Activated T-cell treated with anti-CD3 and anti-CD28 coated beads for 1 hour (primary cell): Measurements from ENCODE around the gene RAD51.

Experiments
- DNase-seq: peaks from one replicate; pipeline ENCODE4 v3.0.0-alpha.2; 2020; ENCODE audit warnings: low read depth

Gene RAD51

DNA sequence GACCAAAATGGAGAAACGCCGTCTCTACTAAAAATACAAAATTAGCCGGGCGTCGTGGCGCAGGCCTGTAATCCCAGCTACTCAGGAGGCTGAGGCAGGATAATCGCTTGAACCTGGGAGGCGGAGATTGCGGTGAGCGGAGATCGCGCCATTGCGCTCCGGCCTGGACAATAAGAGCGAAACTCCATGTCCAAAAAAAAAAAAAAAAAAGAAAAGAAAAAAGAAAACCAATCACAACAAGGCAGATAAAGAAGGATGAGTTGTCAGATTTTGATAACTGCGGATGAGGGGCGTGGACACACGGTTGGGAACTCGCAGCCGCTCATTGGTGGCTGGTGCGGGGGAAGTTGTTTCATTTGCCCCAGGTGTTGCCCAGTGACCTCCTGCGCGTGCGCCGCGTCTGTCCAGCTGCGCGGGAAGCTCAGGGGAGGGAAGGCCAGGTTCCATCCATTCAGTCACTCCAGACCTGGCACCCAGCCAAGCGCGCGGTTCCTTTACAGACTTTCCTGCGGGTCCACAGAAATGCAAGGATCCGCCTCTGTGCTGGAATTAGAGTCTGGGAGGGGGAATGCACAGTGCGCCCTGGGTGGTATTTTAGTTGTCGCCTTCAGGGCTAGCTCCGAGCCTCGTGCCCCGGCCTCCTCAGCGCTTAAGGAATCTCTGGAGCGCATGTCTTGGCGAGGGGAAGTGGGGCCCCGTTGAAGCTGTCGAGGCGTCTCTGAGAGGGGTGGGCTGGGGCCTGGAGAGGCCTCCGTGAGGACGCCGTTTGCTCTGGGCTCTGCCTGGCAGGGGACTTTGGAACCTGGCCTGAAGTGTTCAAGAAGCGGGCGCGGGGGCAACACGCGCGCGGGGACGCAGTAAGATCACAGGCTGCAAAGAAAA is 68.2 kb downstream of the RAD51 start:
- no peak for DNase-seq

DNA sequence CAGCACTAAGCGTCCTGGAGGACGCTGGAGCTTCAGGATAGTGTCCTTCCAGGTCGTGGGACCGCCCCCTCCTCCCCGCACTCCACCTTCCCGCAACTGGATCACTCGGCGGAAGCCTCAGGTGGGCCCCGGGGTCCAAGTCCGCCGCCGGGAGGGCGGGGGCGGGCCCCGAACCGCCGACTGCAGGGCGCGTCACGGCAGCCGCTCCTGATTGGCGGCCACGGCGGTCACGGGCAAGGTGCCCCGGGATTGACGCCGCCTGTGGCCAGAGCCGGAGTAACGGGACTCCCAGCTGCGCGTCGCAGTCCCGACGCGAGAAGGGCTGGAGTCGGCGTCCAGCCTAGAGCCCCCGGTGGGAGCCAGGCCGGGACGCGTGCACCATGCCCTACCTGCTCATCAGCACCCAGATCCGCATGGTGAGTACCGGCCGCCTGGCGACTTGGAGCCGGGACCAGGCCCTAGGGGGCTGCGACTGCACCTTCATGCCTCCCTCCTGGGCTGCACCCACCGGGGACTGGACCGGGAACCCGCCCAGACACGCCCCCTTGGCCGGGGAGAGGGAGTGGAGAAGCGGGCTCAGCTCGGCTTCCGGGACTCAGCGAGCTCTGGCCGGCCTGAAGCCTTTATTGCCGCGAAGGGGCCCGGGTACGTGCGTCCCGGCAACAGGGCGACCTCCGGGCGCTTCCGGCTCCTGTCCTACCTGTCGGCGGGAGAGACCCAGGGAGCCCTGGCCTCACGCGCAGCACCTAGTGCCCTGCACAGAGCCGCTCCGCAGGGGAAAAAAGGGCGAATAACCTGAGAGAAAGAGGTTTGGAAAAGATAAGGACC is 69.0 kb downstream of the RAD51 start, which contains the start of gene GCHFR:
Gene GCHFR, plus strand, starts transcription at position 268 of the 828 bp plus-strand sequence. Its CDS starts 113 bp downstream, at position 381.
- peak; percentile 43 for DNase-seq

DNA sequence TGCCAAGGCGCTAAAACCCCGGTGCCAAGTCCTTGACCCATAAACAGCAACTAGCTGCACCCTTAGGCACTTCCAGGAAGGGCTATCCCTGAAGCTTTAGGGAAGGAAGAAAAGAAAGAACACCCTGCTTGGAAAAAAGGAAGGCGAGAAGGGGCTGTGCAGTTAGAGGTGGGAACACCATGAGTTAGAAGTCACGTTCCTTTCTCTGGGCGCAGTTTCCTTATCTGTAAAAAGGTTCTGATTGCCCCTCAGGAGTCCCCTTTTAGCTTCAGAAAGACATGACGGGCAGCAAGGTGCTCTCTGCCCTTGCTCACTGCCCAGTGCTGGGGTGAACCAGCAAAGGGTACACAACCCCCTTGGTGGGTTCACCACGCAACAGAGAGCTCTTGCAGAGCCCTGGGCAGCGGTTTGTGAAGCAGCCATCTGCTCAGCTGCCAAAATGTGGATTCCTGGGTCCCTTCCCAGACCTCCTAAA is 69.7 kb downstream of the RAD51 start:
- no peak for DNase-seq

DNA sequence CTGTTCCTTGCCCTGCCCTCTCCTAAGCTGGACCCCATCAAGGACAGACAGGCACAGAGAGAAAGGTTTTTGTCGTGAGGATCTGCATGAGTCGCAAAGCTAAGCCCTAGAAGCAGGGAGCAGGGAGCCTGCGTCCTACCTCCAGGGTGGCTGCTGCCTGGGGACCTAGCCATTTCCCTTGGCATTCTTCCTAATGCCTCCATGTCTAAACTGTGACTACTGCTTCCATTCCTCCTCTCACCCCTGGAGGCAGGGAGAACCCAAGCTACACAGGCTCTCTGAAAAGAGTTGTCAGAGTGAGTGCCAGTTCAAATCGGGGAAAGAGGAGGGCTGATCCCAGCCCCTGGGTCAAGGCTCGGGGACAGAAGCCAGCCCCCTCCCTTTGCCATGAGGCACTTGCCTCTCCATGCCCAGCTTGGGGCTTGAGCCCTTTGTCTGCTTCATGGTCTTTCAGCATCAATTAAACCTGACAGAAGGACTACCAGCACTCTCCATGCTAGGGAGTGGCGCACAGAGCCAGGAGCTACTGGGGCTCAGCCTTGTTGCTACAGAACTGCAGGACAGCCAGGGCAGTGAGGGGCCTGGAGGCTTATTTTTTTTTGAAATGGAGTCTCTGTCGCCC is 71.3 kb downstream of the RAD51 start:
- no peak for DNase-seq

DNA sequence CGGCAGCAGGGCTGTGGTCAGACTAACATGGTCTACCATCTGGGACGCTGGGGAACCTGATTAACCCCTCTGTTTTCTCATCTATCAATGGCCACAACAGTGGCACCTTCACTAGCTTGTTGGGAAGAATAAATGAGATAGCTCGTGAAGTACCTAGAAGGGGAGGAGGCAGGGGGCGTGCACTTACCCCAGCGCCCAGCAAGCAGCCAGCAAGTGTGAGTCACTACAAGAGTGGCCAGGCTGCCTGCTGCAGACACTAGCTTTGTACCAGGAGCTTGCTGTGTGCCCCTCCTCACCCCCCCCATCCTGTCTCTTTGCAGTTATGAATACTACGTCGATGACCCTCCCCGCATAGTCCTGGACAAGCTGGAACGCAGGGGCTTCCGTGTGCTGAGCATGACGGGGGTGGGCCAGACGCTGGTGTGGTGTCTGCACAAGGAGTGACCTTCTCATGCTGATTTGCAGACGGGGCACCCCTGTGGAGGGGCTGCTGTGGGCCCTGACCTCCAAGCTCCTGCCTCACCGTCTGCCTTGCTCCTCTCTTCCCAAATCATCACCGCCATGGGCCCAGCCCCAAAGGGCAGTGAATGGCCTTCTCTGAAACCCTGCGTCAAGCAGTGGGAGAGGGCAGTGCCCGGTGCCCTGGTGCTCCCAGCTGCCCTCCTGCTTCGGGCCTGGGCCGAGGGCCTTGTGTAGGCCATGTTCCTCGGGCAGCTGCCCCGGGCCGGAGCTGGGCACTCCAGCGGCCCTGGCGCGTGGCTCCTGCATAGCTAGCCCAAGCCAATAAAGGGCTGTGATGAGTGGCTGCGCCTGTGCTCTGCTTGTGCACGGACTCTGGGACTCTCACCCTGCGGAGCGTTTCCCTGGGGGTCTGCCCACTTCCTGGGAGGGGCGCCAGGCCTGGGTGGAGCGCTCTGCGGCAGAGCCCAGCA is 72.2 kb downstream of the RAD51 start:
- no peak for DNase-seq

DNA sequence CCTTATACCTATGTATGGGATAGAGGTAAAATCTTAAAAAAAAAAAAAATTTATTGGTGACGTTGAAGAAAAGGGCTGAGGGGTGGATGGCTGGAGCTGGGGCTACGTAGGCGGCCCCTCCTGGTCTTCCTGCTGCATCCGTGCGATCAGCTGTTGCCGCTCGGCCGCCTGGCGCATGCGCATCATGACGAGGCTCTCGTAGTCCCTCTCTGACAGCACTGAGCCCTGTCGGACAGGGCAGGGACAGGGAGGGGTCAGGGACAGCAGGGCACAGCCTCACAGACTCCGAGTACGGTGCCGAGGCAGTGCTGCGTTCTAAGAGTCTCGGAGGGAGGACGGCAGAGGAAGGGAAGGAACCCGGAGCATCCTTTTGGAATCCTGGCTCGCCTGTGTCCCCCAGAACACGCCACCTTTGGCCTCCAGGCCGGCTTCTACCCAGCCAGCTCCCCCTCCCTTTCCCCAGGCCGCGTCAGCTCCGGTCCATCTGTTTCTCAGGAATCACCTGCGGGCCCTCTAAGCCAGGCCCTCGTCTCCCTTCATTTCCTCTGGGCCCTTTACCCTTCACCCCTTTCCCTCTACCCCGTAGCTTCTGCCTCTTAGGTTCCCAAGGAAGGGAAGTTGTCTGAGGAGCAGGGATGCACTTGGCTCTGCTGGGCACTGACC is 73.0 kb downstream of the RAD51 start:
- DNase-seq: no peak

DNA sequence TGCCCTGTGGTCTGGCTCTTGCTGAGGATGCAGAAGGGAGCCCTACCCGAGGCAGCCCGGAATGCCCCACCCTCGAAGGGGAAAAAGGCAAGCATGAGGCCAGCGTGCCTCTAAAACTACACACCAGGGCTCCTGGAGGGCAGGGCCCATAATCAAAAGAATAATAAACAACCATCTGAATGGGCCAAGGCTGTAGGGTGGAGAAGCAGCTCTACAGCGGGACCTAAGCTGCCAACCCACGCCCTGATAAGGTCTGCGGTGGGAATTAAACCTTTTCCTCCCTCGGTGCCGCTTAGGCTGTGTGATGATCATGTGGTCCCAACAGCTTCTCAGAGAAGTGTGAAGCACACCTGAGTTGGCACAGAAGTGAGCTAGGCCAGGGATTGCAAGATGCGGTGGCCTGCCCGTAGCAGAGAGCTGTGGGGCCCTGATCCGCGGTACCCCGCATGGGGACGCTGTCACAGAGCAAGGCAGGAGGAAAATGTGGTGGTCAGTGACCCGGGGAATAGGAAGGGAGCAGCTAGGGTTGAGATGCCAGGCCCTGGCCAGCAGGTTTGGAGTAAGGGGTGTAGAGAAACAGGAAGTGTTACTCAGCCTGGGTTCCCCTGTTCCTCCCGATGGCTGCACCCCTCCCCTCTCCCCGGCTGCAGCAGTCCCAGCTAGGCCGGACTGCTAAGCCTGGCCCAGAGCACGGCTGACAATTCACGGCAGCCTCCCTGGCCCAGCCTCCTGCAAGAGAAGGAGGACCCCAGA is 73.7 kb downstream of the RAD51 start:
- no peak for DNase-seq

DNA sequence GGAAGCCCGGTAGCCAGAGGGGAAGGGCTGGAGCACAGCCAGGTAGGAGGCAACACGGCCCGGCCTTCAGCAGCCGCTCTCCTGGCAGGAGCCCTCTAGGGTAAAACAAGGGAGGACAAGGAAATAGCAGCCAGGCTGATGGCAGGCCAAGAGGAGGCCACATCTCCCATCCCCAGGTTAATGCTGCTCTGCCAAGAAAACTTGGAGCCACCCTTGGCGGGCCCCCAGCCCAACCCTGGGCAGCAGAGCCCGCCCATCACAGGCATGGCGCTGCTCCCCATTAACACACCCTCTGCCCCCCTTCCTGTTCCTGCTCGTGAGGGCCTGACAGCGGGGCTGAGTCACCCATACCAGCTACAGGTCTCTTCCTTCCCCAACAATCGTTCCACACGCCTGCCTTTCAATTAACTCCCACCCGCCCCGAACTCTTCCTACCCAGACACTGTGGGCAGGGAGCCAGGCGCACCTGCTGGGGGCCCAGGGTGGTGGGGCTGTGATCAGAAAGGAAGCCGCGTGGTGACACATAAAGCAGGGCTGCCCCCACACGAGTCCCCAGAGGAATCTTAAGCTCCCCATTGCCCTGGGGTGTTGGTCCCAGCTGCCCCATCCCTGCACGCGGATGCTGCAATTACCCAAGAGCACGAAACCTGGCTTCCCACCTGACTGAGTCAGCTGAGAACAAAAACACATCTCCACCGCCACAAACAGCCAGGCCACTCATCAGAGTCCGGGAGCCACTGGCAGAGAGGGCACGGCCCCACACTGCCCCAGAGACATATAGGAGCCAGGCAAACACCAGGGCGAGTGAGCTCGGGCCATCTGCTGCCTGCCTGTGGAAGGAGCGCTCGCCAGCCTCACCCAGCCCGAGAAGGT is 74.5 kb downstream of the RAD51 start, which contains the start of gene C15orf62:
Gene C15orf62, plus strand, starts transcription at position 707 of the 873 bp plus-strand sequence. CDS start 516 bp downstream, outside the sequence.
- DNase-seq: peak; percentile 53

DNA sequence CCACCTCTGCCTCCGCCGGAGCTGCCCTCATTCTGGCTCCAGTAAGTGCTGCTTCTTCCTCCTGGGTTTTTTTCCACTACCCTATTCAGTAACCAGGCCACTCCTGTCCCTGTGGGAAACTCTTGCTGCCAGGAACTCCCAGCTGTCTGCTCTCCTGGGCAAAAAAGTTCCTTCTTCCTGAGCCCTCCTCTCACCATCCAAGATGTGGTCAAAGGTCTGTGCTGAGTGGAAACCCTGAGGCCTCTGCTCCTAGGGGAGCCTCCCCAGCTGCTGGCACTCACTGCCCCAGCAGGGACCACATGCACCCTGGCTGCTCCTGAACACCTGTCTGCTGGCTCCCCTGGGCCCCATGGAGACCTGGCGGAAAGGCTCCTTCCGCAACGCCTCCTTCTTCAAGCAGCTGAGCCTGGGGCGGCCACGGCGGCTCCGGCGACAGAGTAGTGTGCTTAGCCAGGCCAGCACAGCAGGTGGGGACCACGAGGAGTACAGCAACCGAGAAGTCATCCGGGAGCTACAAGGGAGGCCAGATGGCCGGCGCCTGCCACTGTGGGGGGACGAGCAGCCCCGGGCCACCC is 75.3 kb downstream of the RAD51 start:
- DNase-seq: no peak

DNA sequence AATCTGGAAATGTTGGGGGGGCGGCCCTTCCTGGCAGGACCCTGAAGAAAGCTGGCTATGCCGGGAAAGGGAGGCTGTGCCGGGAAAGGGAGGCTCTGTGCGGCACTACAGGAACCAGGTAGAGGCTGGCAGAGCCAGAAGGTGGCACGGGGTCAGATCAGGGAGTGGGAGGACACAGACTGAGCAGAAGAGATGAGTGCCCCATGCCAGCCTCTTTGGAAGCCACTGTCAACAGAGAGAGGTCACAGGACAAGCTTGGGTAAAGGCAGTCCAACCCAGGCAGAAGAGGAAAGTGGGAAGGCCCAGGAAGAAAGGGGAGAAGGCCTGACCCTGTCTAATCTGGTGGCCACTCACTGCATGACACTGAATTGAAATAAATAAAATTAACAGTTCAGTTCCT is 76.3 kb downstream of the RAD51 start:
- DNase-seq: no peak

DNA sequence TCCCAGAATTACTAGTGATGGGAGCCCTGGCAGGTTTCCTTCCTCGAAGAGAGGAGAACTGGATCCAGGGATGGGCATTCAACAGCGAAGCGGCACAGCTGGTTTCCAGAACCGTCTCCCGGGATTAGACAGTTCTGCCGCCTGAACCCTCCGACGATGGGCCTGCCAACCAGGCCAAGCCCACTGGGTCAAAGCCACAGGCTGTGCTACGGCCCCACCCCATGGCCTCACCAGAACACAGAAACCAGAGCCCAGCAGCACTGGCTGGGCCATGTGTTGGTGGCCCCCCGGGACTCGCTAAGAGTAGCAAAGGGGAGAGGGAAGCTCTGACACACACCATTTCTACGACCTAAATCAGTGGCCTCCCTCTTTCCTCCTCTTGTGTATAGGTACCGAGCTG is 77.0 kb downstream of the RAD51 start:
- DNase-seq: no peak

DNA sequence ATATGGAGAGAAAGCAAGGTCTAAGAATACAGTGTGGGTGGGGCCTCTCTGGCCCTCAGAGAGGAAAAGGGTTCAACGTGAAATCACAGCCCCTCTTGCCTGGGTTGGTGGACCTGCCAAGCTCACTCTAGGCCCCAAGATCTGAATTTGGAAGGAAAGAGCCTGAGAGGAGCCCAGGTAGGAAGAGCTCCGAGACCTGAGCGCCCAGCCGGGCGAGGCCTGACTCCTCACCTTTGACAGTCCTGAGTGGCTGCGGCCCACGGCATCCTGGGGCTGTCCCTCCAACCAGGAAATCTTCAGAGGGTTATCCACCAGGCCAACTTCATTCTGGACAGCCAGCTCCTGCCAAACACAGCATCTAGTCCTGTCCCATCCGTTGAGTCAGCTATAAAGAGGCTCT is 78.5 kb downstream of the RAD51 start:
- DNase-seq: no peak

DNA sequence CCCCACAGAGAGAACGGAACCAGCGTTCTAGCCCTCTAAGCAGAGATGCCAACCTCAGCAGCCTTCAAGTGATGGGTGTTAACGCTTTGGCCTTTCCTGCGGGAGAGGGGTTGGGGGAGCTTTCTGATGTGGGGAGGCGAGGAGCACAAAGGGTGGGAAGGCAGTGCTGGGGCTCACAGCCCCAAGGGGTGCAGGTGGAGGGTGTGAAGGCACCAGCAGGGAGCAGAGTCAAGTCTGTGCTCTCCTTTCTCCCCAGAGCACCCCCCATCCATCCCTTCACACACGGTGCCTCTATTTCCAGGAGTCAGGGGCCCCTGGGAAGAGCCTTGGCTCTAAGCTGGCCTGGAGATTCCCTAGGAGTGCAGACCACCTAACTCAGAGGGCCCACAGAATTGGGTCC is 78.9 kb downstream of the RAD51 start:
- no peak for DNase-seq

DNA sequence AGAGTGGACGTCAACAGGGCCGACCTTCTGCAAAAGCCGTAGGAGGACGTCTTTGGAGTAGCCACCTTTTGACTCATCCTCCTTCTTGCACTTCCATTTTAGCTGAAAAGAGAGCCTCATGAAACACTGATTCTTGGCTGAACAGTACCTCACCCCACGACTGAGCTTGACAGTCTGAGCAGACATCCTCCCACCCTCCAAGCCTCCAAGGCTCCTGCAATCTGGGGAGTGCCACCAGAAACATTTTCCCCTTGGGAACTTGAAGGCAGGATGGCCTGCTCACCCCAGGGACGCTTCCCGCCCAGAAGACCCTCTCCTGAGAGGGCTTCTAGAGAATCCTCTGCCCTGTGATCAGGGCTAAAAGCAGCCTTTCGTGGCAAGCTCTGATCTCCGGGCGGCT is 80.0 kb downstream of the RAD51 start:
- no peak for DNase-seq

DNA sequence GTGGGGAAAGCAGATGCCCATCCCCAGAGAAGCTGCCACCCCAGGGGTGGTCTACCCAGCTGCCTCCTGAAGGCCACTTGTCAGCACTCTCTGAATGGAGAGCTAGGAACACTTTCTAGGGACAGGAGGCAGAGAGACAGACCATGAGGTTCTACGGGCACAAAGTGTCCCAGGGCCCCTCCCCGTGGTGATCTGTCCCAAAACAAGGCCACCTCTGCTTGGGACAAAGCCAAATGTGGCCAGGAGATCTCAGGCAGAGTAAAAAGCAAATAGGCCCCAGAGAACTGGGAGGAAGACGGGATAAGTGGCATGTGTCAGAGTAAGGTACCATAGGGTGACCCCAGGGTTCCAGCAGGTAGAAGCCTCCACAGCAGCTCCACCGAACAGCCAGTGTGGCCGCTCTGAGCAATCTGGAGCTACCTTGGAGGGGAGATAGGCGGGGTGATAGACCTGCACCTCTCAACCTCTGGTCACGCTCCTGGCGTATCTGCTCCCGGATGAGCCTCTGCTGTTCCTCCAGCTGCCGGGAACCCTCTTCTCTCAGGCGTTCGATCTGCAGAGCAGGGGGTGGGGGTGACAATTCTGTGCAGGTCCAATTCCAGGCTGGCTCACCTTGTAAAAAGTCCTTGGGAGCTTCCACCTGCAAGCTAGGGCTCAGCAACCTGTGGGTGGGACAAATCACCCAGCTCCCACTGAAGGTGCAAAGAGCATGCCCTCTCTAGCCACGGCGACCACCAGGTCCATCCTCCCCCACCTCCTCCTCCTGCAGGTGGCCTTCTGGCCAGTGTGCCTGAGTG is 81.0 kb downstream of the RAD51 start:
- no peak for DNase-seq

DNA sequence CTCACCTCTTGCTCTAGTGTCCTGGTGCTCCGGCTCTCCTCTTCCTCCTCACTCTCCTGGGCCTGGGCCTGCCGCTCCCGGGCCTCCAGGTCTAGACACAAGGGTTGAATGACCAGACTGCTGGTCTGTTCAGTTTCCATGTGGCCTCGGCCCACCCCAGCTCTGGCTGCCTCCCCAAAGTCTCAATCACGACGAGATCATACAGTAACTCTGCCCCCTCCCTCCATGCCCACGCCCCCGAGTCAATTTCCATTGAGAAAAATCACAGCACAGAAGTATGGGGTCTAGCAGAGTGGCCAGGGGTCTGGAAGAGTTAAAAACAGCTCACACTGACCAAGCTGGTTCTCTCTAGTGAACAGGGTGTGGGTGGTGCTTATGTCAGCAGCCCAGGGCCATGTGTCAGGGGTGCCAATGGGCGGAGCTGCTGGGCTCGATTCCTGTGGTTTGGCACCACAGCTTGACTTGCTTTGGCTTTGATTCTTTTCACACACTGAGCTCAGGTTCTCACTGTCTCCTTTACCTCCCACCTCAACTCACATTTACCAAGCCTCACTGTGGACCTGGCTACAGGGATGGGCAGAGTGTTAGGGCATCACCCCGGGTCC is 81.7 kb downstream of the RAD51 start:
- no peak for DNase-seq
